ENCODE measurements around the gene DEFB110.

The DEFB110 gene

DNA sequence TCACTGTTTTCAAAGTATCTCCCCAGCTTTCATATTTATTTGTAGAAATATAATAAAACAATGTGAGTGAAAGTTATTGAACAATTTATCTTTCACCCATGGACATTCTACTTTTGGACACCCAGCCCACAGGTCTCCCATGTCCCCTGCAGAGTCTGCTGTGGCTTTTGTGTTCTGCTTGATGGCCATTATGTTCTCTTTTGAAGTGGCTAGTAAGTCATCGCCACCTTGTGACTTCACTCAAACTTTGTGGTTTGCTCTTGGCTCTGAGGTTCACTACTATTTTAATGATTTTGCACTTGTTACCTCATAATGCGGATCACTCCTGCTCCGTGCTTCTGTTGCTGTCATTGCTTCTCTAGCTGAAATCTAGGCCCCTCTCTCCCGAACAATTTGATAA is 42.2 kb downstream of the DEFB110 start:
- no peak for ATAC-seq
- no peak overlapping the region for H3K27ac Mint-ChIP-seq
- no peaks in the 10 kb centered on the region for H3K4me1 Mint-ChIP-seq

DNA sequence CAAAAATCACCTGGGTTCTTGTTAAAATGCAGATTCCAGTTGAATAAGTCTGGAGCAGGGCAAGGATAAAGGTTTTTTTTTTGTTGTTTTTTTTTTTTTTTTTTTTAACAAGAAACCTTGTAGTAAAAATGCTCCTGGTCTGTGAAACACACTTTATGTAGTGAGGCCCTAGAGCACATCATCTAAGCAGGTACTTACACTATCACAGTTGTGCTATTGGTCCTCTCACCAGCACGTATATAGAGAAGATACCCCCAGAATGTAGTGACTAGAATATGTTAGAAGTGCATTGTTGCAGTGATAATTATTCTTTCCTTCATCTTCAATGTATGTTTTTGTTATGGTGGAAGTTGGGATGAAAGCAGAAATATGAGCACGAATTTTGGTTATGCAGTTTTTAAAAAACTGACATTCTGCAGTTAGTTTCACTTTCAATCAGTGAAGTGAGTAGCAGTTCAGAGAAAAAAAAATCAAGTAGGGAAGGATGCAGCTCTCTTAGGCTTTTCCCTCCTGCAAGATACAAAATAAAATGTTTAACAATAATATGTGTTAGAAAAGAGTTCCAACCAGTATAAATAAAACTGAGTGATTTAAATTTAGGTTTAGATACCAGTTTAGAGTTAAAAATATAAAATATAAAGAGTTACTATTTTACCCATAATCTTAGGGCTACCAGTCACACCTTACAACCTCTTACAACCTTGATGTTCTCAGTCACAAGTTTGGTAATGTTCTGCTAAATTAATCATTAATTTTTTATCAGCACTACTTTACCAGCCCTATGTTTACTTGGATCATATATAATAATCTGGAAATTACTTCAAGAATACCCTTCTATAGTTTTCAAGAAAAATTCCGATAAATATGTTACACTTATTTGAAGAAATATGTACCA is 43.2 kb downstream of the DEFB110 start:
- DNase-seq (no peak), ATAC-seq (no peak)
- Mint-ChIP-seq H3K4me1 (no peaks in the 10 kb centered on the region), H3K4me3 (no peak overlapping the region), H3K27me3 (no peaks in the 10 kb centered on the region), H3K9me3 (peaks cover 5% of the 10 kb centered on the region in 2 donors), H3K27ac (no peak overlapping the region)

More for the DNA sequence above, 42.2 kb downstream of the DEFB110 start:
- Mint-ChIP-seq H3K4me3 (no peak overlapping the region), H3K9me3 (peaks cover 5% of the 10 kb centered on the region in 2 donors), H3K27me3 (no peaks in the 10 kb centered on the region)
- DNase-seq = no peak

DNA sequence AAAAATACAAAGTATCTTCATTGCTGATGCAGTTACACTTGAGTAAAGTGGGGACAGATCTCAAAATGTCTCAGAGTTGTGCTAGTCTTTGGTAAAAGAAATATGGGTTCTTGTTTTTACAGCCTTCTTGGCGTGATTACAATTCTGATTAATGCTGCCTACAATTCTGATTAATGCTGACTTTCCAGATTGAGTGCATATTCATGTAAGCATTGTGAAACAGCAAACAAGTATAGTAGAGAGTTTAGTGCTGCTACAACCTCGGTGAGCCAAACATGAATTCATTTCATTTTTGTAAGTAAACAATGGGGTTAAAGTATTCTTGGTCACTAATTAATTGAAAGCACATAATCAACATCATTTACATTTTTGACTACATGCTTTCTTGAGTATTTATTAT is 52.2 kb downstream of the DEFB110 start, which contains the start of gene DEFB113:
TSS of gene DEFB113 (minus strand) at position 21 of the 400 bp plus-strand sequence. CDS start at position 21, 0 bp downstream.
- Mint-ChIP-seq H3K4me1 (no peaks in the 10 kb centered on the region), H3K9me3 (no peaks in the 10 kb centered on the region), H3K27ac (no peak within 1 kb of the TSS), H3K4me3 (no peak within 1 kb of the TSS), H3K27me3 (no peaks in the 10 kb centered on the region)
- ATAC-seq (no peak), DNase-seq (no peak)

Data from stimulated activated naive CD8-positive, alpha-beta T cell treated with anti-CD3 and anti-CD28 coated beads, Interleukin-15, amount 100 ng/mL, for 72 hours (primary cell).